ENCODE measurements around the gene SERPINB10. TPM values are rescaled to one million over a fixed set of nuclear protein-coding genes. Genes with fewer than 3 reads are reported as not detected.
A peak's percentile ranks its signal among the peaks of the same experiment; 100 is the strongest.

SERPINB10 gene
- total and polyA plus RNA-seq, 10 donors, result 0.07 to 5.6 (median 0.57) TPM; not detected in 1

- no peak for DNase-seq
- no peak within 1 kb of the TSS for H3K27ac ChIP-seq
- H3K9me3 ChIP-seq, result no peaks in the 10 kb centered on the region
- peaks cover 0 to 39% (median 0%) of the 10 kb centered on the region in 6 donors for H3K4me1 ChIP-seq
- H3K4me3 ChIP-seq, result no peak within 1 kb of the TSS
- WGBS, 5 donors, result 45 to 68% (median 58%) methylated on average over 1 of the region's 1 CpG
- peaks cover 0 to 3% (median 0%) of the 10 kb centered on the region in 7 donors for H3K27me3 ChIP-seq (replicated peaks in 1 of 7)
- intact Hi-C loops (cut with DNase I; ENCODE audit: low total_unique reads), result no loop called here
- TF ChIP-seq CTCF (IDR thresholded peaks at IDR 0.05 in 8 of 11, conservative IDR thresholded peaks at IDR 0.05 in 3 of 11), result no peak
- TF ChIP-seq POLR2AphosphoS5 (IDR thresholded peaks at IDR 0.05), result no peak
- TF ChIP-seq POLR2A (IDR thresholded peaks at IDR 0.05), result no peak
- H3K36me3 ChIP-seq, result no peaks in the 10 kb centered on the region
Observed at GRCh38 chr18:63887424-63887823, 20.3 kb upstream of the SERPINB10 start, which contains the start of gene SERPINB2. Gene SERPINB2 (plus strand): TSS chr18:63887705. CDS start chr18:63891445, 3,740 bp downstream.

- no peaks in the 10 kb centered on the region for H3K36me3 ChIP-seq
- DNase-seq, result no peak
- intact Hi-C loops (cut with DNase I; ENCODE audit: low total_unique reads), result no loop called here
- TF ChIP-seq POLR2AphosphoS5 (IDR thresholded peaks at IDR 0.05), result no peak
- TF ChIP-seq CTCF (IDR thresholded peaks at IDR 0.05 in 8 of 11, conservative IDR thresholded peaks at IDR 0.05 in 3 of 11), result no peak
- TF ChIP-seq POLR2A (IDR thresholded peaks at IDR 0.05), result no peak
- peaks cover 0 to 3% (median 0%) of the 10 kb centered on the region in 7 donors for H3K27me3 ChIP-seq (replicated peaks in 1 of 7)
- H3K4me3 ChIP-seq, result no peak overlapping the region
- peaks cover 0 to 46% (median 0%) of the 10 kb centered on the region in 6 donors for H3K4me1 ChIP-seq
- H3K27ac ChIP-seq, result peak overlapping the region in 1 of 8 donors; percentile 70
- no peaks in the 10 kb centered on the region for H3K9me3 ChIP-seq
- 21 to 45% (median 26%) methylated on average over 1 of the region's 1 CpG for WGBS, 5 donors
Observed at GRCh38 chr18:63888470-63889190, 19.1 kb upstream of the SERPINB10 start.

DNA sequence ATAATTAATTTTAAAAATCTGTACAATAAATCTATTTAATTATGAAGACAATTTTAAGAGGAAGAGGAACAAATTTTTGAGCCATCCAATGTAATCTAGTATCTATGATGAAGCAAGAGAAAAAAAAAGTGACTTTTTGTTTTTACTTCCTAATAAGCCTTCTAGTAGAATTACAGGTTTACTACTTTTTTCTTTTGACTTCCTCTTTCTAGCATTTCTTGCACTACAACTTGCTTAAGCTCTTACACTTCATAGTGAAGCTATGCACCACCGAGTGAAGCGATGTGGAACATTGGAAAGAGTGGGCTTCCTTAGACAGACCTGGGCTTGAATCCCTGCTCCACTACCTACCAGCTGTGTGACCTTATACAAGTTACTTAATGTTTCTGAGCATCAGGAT is 18.1 kb upstream of the SERPINB10 start:
- 42 to 68% (median 49%) methylated on average over 2 of the region's 2 CpGs for WGBS, 5 donors
- Histone ChIP-seq H3K36me3 (no peaks in the 10 kb centered on the region), H3K4me3 (no peak overlapping the region), H3K9me3 (no peaks in the 10 kb centered on the region), H3K27me3 (replicated peaks in 1 of 7) (peaks cover 0 to 3% (median 0%) of the 10 kb centered on the region in 7 donors), H3K4me1 (peaks cover 0 to 56% (median 0%) of the 10 kb centered on the region in 6 donors), H3K27ac (peak overlapping the region in 4 of 8 donors; percentile 55 to 73 (median 69))
- intact Hi-C loops (cut with DNase I; ENCODE audit: low total_unique reads), result no loop called here
- no peak for TF ChIP-seq POLR2AphosphoS5 (IDR thresholded peaks at IDR 0.05)
- no peak for TF ChIP-seq CTCF (IDR thresholded peaks at IDR 0.05 in 8 of 11, conservative IDR thresholded peaks at IDR 0.05 in 3 of 11)
- no peak for TF ChIP-seq POLR2A (IDR thresholded peaks at IDR 0.05)
- no peak for DNase-seq

- 60 to 85% (median 71%) methylated on average over 6 of the region's 6 CpGs for WGBS, 5 donors
- TF ChIP-seq POLR2A (IDR thresholded peaks at IDR 0.05) (no peak), CTCF (IDR thresholded peaks at IDR 0.05 in 8 of 11, conservative IDR thresholded peaks at IDR 0.05 in 3 of 11) (no peak), POLR2AphosphoS5 (IDR thresholded peaks at IDR 0.05) (no peak)
- H3K4me3 ChIP-seq, result no peak overlapping the region
- no peaks in the 10 kb centered on the region for H3K9me3 ChIP-seq
- peak overlapping the region in 4 of 8 donors; percentile 55 to 73 (median 69) for H3K27ac ChIP-seq
- DNase-seq, result no peak
- H3K27me3 ChIP-seq (replicated peaks in 1 of 7), result peaks cover 0 to 3% (median 0%) of the 10 kb centered on the region in 7 donors
- intact Hi-C loops (cut with DNase I; ENCODE audit: low total_unique reads), result no loop called here
- peaks cover 0 to 62% (median 0%) of the 10 kb centered on the region in 6 donors for H3K4me1 ChIP-seq
- no peaks in the 10 kb centered on the region for H3K36me3 ChIP-seq
Observed at GRCh38 chr18:63890237-63890949, 17.4 kb upstream of the SERPINB10 start.
